ENCODE results near the gene FOXJ3. TPM values are rescaled to one million over a fixed set of nuclear protein-coding genes. Genes with fewer than 3 reads are reported as not detected.
A peak's percentile ranks its signal among the peaks of the same experiment; 100 is the strongest.

The FOXJ3 gene
- total RNA-seq, 4 donors from 2014 or later: 42.9 to 68.5 (median 52.5) TPM

DNA sequence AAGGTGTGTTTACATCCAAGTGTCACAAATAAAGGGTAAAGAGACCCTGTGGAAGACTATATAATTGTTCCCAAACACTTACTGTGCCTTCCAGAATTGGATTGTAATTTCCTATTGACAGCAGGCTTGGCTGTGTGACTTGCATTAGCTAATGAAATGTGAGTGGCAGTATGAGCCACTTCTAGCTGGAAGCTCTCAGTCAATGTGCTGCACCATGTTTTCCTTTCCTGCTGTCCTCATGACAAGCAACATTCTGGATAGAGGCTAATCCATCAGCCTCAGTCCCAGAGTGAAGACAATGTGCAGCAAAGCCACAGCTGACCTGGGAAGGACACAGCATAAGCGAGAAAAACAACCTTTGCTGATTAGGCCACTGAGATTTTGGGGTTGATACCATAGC lies 5.9 kb upstream of the FOXJ3 start:
- no peak for DNase-seq
- Histone ChIP-seq H3K27ac (peak overlapping the region in 1 of 4 donors; percentile 25), H3K4me1 (peaks cover 0 to 10% (median 0%) of the 10 kb centered on the region in 4 donors), H3K9me3 (no peaks in the 10 kb centered on the region), H3K4me3 (no peak overlapping the region), H3K36me3 (no peaks in the 10 kb centered on the region), H3K27me3 (no peaks in the 10 kb centered on the region)
- no peak for TF ChIP-seq POLR2A (IDR thresholded peaks at IDR 0.05)
- TF ChIP-seq, protein P1, sequence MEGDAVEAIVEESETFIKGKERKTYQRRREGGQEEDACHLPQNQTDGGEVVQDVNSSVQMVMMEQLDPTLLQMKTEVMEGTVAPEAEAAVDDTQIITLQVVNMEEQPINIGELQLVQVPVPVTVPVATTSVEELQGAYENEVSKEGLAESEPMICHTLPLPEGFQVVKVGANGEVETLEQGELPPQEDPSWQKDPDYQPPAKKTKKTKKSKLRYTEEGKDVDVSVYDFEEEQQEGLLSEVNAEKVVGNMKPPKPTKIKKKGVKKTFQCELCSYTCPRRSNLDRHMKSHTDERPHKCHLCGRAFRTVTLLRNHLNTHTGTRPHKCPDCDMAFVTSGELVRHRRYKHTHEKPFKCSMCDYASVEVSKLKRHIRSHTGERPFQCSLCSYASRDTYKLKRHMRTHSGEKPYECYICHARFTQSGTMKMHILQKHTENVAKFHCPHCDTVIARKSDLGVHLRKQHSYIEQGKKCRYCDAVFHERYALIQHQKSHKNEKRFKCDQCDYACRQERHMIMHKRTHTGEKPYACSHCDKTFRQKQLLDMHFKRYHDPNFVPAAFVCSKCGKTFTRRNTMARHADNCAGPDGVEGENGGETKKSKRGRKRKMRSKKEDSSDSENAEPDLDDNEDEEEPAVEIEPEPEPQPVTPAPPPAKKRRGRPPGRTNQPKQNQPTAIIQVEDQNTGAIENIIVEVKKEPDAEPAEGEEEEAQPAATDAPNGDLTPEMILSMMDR (IDR thresholded peaks at IDR 0.05): no peak

DNA sequence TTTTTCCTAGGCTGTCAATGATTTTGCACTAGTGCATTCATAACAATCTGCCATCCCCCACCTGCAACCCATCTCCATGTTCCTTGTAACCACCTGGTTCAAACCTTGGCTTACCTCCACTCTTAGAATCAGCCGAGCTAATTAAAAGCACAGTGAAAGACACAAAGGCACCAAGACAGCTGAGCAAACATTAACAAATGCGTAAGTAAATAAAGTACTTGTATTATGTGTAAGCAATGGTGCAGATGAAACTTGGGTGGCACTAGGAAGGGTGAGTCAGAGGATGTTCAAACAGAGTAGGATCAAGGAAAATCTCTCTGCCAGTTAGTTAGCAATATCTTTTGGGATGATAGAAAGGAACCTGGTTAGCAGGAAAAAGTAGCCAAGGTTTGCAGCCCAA lies 5.1 kb upstream of the FOXJ3 start:
- Histone ChIP-seq H3K27me3 (no peaks in the 10 kb centered on the region), H3K4me3 (no peak overlapping the region), H3K9me3 (no peaks in the 10 kb centered on the region), H3K36me3 (no peaks in the 10 kb centered on the region), H3K4me1 (peaks cover 0 to 10% (median 0%) of the 10 kb centered on the region in 4 donors), H3K27ac (no peak overlapping the region)
- TF ChIP-seq POLR2A (IDR thresholded peaks at IDR 0.05): no peak
- TF ChIP-seq, protein P1 (IDR thresholded peaks at IDR 0.05): no peak
- DNase-seq: no peak

DNA sequence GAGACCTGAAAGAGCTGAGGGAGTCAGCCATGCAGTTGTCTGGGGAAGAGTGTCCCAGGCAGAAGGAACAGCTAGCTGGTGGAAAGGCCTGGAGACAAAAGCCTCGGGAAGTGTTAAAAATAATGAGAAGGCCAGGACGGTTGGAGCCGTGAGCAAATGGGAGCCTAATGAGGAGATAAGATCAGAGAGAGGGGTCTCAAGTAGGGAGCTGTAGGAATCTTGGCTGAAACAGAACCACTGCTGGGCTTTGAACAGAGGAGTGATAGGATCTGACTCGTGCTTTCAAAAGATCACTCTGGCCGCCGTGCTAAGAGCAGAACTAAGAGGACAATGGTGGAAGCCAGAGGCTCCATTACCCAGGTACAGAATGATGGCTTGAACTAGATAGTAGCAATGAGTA lies 1.9 kb upstream of the FOXJ3 start:
- Histone ChIP-seq H3K36me3 (no peaks in the 10 kb centered on the region), H3K27ac (no peak overlapping the region), H3K4me1 (peaks cover 0 to 30% (median 5%) of the 10 kb centered on the region in 4 donors), H3K4me3 (no peak overlapping the region), H3K27me3 (no peaks in the 10 kb centered on the region), H3K9me3 (no peaks in the 10 kb centered on the region)
- no peak for DNase-seq
- TF ChIP-seq POLR2A (IDR thresholded peaks at IDR 0.05): no peak
- TF ChIP-seq, protein P1 (IDR thresholded peaks at IDR 0.05): no peak

DNA sequence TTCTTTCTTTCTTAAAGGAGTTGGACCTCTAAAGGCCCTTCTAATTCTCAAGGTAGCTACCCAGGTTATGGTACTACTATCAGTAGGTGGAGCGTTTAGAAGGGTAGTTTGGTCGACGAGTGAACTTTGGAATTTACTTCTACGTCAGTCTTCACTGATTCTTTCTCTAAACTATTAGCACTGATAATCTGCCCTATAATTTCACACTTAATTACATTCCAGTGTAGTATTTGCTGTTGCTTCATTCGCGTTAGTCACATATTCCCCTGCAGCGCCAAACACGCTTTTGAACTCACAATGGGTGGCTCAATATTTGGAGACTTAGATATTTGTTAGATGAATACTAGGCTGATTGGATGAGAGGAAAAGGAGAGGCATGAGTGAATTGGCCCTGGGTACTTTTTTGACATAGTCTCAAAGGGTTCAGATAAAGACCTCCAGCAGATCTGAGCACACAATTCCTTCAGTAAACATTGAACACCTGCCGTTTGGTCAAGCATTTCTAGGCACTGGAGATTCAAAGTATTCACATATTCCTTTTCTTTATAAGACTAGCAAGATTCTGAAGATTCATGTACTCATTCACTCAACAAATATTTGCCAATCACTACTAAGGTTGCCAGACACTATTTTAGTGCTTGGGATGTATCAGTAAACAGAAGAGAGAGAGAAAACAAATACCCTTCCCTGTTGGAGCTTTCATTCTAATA lies 929 bp upstream of the FOXJ3 start:
- no peaks in the 10 kb centered on the region for H3K9me3 ChIP-seq
- peak overlapping the region; percentile 88 to 99 (median 98) for H3K4me3 ChIP-seq
- TF ChIP-seq, protein P1 (IDR thresholded peaks at IDR 0.05): peak in 1 of 6 experiments; percentile 3
- TF ChIP-seq POLR2A (IDR thresholded peaks at IDR 0.05): peak in 1 of 2 donors; percentile 56
- peaks cover 0 to 34% (median 5%) of the 10 kb centered on the region in 4 donors for H3K4me1 ChIP-seq
- H3K27me3 ChIP-seq: no peaks in the 10 kb centered on the region
- DNase-seq: peak in 1 of 3 donors; percentile 50
- H3K27ac ChIP-seq: peak overlapping the region; percentile 90 to 99 (median 94)
- no peaks in the 10 kb centered on the region for H3K36me3 ChIP-seq

DNA sequence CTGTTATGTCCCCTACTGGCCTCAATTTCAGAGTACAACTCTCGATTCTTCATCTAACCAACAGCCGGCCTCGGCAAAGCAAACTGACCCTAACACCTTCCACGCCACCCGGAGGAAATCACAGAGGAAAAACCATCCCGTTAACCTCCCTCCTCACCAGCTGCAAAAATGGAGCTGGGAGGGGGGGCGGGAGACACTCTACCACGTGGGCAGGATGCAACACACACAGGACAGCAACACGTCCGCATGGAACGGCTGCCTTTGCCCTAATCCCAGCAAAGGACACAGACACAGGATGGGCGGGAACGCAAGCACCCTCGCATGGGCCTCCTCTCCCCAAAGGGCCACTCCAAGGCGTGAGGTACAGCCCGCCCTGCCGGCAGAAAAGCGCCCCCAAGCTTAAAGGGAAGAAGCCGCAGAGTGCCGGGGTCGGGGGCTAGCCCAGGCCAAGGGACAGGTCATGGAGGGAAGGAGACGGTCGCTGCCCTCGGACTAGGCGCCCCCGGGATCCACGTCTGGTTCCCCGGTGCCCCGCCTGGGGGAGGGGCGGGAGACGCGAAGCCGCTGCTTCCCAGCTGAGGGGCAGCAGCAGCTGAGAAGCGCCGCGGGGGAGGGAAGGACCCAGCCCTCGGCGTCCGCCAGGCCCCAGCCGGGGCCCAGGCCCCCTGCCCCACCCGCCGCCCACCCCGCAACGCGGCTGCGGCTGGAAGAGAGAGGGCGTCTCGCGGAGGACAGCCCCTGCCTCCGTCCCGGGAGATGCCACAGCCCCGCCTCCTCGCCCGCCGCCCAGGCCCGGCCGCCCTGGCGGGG lies 590 bp downstream of the FOXJ3 start:
- H3K4me3 ChIP-seq: peak overlapping the region; percentile 88 to 99 (median 98)
- peak overlapping the region; percentile 90 to 99 (median 94) for H3K27ac ChIP-seq
- no peaks in the 10 kb centered on the region for H3K9me3 ChIP-seq
- TF ChIP-seq POLR2A (IDR thresholded peaks at IDR 0.05): no peak
- TF ChIP-seq, protein P1 (IDR thresholded peaks at IDR 0.05): peak in 1 of 6 experiments; percentile 10
- H3K36me3 ChIP-seq: no peaks in the 10 kb centered on the region
- DNase-seq: peak; percentile 29 to 70 (median 65)
- H3K27me3 ChIP-seq: no peaks in the 10 kb centered on the region
- peaks cover 0 to 24% (median 5%) of the 10 kb centered on the region in 4 donors for H3K4me1 ChIP-seq
